Hematopoietic multipotent progenitor cell treated with erythropoietin and hydrocortisone succinate and interleukin-3 and kit ligand, for 15 days (in vitro differentiated cells): ENCODE data around the gene FBXL19.
A peak's percentile ranks its signal among the peaks of the same experiment; 100 is the strongest.

Source experiments
- DNase-seq: peaks from one replicate; pipeline ENCODE4 v3.0.0-alpha.2; 2015; ENCODE audit warnings: low spot score

Gene FBXL19

DNA sequence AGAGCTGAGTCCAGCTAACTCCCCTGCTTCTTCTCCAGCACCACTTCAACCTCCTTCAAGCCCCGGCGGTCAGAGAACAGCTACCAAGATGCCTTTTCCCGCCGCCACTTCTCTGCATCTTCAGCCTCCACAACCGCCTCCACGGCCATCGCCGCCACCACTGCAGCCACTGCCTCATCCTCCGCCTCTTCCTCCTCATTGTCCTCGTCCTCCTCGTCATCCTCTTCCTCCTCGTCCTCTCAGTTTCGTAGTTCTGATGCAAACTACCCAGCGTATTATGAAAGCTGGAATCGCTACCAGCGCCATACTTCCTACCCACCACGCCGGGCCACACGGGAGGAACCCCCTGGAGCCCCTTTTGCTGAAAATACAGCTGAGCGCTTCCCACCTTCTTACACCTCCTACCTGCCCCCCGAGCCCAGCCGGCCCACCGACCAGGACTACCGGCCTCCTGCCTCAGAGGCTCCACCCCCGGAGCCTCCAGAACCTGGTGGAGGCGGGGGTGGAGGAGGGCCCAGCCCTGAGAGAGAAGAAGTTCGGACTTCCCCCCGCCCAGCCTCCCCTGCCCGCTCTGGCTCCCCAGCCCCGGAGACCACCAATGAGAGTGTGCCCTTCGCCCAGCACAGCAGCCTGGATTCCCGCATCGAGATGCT, 41.3 kb downstream of the FBXL19 start:
- DNase-seq = no peak

DNA sequence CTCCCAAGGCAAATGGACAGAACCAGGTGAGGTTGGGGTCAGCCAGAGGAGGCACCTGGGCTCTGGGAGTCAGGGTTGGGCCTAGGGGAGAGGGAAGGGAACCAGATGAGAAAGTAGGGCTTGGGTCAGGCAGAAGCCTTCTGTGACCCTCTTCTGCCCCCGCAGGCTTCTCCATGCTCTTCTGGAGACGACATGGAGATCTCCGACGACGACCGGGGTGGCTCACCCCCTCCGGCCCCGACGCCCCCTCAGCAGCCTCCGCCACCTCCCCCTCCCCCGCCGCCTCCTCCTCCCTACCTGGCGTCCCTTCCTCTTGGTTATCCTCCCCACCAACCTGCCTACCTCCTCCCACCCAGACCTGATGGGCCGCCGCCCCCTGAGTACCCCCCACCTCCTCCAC, 42.1 kb downstream of the FBXL19 start:
- DNase-seq = no peak

DNA sequence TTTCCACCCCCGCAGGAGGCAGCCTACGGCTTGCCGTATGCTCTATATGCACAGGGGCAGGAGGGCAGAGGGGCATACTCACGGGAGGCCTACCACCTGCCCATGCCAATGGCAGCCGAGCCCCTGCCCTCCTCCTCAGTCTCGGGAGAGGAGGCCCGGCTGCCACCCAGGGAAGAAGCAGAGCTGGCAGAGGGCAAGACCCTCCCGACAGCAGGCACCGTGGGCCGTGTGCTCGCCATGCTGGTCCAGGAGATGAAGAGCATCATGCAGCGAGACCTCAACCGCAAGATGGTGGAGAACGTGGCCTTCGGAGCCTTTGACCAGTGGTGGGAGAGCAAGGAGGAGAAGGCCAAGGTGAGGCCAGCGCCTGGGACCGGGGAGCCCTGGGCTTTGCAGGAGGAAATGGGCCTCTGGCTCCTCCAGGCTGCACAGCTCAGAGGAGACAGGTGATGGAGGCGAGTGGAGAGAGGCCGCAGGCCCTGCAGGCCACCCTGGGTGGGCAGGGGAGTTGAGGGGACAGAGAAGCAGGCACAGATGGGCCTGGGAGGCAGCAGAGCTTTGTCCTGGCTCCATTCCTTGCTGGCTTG, 42.8 kb downstream of the FBXL19 start:
- DNase-seq = no peak

DNA sequence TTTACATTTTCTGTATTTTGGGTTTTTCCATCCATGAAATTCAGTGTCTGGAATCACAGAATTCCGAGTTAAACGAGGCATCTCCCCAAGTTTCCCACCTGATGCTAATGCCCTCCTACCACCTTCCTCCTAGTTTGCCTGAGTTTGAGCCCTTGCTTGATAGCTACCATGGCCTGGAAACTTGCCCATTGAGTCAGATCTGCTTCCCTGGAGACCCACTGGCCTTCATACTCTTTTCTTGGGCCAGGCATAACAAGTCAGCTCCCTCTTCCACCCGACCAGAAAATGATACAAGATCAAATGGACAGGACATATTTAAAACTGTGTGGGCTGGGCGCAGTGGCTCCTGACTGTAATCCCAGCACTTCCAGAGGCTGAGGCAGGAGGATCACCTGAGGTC, 44.4 kb downstream of the FBXL19 start:
- no peak for DNase-seq

DNA sequence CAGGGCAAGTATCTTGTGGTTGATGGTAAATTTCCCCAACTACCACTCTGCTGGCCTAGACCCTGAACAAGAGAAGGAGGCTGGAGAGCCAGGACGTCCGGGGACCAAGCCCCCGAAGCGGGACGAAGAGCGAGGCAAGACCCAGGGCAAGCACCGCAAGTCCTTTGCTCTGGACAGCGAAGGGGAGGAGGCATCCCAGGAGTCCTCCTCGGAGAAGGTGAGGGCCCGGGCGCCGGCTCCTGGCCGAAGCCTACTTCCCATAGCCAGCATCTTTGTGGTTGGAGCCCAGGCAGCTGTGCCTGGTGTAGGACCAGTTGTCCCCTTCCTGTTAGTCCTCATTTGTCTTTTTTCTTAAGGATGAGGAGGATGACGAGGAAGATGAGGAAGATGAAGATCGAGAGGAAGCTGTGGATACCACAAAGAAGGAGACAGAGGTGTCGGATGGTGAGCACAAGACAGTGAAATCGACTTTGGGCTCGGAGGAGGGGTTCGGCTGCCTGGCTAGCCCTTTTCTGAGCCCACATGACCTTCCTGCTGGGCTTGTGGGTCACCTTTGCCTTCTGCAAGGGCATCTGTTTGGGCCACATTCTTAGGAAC, 46.0 kb downstream of the FBXL19 start:
- DNase-seq = no peak

DNA sequence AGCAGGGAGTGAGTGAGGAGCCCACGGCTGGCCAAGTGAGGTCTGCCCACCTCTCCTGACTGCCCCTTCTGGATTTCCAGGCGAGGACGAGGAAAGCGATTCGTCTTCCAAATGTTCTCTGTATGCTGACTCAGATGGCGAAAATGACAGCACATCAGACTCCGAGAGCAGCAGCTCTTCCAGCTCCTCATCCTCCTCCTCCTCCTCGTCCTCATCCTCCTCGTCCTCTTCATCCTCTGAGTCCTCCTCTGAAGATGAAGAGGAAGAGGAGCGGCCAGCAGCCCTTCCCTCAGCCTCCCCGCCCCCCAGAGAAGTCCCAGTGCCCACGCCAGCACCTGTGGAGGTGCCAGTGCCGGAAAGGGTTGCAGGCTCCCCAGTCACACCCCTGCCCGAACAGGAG, 47.9 kb downstream of the FBXL19 start:
- DNase-seq = no peak

DNA sequence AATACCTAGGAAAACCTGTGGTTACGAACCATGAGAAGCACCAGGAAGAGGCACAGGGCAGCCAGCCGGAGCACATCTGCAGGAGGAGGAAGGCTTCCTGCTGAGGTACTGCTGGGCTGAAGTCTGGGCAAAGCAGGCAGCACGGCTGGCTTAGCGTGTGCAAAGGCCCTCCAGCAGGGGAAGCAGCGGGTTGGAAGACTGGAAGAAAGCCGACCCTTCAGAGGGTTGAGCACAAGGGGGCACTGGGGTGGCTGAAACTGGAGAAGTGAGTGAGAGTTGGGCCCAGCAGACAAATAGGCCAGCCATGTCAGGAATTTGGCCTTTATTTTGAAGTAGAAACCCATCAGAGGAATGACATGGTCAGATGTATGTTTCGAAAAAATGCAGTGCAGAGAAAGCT, 49.5 kb downstream of the FBXL19 start:
- no peak for DNase-seq

DNA sequence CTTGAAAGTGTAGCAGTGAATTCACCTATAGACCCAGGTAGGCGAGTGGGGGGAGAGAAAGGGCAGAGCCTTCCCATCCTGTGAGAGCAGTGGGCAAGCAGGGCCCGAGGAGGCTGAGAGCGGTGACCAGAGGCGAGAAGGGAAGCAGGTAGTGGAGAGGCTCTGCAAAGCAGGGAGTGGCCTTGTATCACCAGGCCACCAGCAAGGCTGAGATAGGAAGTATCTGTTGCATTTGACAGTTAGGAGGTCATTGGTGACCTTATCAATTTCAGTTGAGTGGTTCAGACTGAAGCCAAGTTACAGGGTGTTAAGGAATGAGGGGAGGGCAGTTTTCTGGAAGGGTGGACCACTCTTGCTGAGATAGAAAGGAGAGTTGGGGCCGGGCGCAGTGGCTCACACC, 51.0 kb downstream of the FBXL19 start:
- peak; percentile 45 for DNase-seq

DNA sequence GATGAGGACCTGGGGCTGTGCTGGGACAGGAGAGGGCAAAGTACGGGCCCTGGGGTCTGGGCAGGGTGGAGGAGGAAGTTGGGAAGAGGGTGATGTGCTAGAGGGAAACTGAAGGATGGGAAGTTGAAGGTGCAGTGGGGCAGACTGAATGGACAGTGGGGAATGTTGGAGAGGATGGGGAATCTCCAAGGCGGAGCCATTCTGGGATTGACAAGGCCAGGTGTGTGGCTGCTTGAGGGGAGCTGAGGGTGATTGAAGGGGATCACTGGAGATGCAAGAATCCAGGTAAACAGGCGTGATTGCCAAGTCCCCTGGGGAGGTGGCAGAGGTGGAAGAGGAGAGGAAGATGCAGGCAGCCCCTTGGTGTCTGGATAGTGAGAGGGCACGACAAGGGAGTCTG, 53.1 kb downstream of the FBXL19 start:
- no peak for DNase-seq

DNA sequence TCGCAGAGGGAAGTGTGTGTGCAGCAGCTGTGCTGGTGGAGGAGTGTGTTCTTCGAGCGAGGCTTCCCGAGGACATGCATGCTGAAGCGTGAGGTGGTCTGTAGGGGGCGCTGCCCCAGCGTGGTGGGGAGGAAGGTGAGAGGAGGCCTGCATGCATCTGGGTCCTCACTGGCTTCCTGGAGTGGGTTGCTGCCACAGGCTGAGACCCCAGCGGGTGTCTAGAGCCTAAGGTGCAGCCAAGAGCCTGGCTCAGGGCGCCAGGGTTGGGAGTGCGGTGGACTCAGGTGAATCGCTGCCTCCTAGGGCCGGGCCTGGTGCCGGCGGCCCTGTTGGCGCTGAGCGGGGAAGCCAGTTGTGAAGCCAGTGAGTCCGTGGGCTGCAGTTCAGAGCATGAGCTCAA, 54.1 kb downstream of the FBXL19 start:
- no peak for DNase-seq

DNA sequence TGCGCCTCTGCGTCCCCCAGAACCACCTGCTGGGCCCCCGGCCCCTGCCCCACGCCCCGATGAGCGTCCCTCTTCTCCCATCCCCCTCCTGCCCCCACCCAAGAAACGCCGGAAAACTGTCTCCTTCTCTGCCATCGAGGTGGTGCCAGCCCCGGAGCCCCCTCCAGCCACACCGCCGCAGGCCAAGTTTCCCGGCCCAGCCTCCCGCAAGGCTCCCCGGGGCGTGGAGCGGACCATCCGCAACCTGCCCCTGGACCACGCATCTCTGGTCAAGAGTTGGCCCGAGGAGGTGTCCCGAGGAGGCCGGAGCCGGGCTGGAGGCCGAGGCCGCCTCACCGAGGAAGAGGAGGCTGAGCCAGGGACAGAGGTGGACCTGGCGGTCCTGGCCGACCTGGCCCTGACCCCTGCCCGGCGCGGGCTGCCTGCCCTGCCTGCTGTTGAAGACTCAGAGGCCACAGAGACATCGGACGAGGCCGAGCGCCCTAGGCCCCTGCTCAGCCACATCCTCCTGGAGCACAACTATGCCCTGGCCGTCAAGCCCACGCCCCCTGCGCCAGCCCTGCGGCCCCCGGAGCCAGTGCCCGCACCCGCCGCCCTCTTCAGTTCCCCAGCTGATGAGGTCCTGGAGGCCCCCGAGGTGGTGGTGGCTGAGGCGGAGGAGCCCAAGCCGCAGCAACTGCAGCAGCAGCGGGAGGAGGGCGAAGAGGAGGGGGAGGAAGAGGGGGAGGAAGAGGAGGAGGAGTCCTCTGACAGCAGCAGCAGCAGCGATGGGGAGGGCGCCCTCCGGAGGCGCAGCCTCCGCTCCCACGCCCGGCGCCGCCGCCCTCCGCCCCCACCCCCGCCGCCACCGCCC, 56.0 kb downstream of the FBXL19 start:
- DNase-seq = no peak

DNA sequence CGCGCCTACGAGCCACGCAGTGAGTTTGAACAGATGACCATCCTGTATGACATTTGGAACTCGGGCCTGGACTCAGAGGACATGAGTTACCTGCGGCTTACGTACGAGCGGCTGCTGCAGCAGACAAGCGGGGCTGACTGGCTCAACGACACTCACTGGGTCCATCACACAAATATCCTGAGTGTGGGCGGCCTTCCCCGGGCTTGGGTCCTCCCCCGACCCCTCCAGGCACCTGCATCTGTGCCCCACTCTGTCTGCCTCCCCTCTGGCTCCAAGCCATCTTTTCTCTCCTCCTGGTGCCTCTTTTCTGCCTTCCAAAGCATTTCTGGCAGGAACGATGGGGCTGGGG, 56.6 kb downstream of the FBXL19 start:
- DNase-seq = no peak

DNA sequence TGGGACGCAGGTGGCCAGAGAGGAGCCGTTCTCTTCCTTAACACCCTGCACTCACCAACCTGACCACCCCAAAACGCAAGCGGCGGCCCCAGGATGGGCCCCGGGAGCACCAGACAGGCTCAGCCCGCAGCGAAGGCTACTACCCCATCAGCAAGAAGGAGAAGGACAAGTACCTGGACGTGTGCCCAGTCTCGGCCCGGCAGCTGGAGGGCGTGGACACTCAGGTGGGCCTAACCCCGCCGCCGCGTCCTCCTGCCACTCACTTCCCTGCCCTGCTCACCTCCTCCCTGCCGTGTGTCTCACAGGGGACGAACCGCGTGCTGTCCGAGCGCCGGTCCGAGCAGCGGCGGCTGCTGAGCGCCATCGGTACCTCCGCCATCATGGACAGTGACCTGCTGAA, 57.1 kb downstream of the FBXL19 start:
- no peak for DNase-seq

DNA sequence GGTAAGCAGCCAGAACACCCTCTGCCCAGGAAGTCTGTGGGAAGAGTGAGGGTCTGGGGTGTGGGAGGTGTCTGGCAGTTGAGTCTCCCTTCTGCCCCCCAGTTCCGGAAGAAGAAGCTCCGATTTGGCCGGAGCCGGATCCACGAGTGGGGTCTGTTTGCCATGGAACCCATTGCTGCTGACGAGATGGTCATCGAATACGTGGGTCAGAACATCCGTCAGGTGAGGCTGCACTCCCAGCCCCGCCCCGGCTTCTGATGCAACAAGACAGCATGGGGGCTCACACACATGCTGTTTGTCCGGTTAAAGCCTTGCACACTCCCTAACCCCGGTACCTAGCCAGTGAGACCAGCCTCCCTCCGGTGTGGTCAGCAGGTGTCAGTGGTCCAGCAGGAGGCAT, 57.6 kb downstream of the FBXL19 start:
- no peak for DNase-seq

DNA sequence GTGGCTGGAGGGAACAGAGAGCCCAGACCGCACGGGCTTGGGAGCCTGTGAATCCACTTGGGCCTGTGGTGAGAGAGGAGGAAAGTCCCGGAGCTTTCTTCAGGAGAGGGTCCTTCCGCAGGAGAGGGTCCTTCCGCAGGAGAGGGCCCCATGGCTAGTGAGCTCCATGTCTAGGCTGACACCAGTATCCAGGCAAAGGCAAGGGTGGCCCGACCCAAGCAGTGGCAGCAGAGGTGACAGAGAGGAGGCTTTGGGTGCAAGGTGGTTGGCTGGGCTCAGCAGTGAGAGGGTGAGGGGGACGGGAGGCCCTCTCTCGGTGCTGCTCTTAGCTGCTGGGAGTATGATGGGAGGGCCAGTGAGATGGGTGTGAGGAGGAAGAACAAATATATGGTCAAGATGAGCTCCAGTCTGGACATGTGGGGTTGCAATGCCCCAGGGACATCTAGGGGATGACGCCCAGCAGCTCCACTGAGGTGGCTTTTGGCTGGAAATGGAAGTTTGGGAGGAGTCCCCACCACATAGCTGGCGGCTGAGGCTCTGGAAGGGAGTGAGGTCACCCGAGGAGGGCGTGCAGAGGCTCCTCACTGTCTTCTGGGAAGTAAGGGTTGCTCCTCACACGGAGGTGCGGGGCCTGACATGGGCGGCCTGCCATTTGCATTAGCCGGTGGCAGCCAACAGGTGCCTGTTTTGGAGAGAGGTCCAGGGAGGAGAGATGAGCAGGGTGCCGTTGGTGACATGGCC, 59.3 kb downstream of the FBXL19 start:
- no peak for DNase-seq

DNA sequence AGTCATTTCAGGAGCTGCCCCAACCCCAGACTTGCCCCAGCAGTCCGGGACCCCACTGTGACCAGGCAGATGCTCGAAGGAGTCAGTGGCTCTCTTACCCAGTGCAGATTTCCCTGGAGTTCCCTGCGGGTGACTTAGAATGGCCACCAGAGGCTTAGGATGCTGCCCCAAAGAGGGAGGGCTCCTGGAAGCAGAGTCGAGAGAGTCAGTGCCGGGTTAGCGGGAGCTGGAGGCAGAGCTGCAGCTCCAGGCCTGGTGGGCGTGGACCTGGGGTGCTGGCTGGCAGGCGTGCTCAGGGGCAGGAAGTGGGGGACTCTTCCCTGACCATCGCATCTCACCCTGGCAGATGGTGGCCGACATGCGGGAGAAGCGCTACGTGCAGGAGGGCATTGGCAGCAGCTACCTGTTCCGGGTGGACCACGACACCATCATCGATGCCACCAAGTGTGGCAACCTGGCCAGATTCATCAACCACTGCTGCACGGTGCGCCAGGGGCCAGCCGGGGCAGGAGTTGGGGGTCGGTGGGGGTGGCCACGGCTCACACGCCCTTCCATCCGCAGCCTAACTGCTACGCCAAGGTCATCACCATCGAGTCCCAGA, 60.0 kb downstream of the FBXL19 start:
- no peak for DNase-seq

DNA sequence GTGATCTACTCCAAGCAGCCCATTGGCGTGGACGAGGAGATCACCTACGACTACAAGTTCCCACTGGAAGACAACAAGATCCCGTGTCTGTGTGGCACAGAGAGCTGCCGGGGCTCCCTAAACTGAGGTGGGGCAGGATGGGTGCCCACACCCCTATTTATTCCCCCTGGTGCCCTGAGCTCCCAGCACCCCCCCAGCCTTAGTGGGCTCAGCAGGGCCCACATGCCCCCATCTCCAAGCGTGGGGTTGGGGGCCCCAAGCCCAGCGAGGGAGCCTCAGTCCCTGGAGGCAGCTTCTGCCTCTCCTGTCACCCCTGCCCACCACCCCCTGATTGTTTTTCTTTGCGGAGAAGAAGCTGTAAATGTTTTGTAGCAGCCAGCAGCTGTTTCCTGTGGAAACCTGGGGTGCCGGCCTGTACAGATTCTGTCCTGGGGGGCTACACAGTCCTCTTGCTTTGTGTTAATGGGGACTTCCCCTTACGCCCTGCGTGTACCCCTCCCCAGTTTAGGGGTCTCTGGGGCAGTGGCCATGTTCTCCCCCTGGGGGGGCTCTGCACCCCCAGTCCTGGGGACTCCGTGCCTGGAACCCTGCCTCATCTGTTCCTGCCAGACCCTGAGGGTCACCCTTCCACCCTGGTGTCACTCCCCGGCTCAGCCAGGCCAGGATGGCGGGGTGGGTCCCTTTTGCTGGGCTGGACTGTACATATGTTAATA, 60.7 kb downstream of the FBXL19 start:
- DNase-seq = no peak

DNA sequence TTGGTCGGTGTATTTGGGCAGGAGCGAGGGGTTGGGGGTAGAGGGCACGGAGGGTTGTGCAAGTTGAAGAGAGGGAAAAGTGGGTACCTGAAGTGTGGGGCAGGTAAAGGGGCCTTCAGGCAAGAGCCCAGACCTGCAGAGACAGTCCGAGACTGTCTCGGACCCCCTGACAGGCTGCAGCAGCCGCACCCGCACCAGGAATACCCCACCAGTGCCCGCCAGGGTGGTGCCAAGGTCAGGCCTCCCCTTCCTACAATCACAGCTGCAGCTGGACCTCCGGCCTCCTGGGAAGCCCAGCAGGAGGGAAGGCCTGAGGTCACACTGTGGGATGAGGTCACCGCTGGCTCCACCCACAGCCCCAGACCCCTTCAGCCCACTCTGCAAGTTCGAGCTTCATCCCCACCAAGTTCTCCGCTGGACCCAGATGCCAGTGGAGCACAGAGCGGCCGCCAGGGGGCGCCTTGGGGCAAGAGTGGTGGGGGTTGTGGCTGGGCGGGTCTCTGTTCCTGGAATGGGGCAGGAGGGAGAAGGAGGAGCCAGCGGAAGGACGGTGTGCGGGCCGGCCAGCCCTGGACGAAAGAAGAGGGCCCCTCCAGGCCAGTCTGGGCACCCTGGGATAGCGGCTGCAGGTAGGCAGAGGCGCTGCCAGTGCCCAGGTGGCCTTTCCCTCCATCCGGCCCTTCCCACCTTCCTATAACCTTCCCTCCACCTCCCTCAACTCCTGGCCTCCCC, 61.5 kb downstream of the FBXL19 start, which contains the start of gene HSD3B7:
TSS of gene HSD3B7 (plus strand) at position 539 of the 732 bp plus-strand sequence. CDS start 452 bp downstream, outside the sequence.
- DNase-seq = peak; percentile 86

DNA sequence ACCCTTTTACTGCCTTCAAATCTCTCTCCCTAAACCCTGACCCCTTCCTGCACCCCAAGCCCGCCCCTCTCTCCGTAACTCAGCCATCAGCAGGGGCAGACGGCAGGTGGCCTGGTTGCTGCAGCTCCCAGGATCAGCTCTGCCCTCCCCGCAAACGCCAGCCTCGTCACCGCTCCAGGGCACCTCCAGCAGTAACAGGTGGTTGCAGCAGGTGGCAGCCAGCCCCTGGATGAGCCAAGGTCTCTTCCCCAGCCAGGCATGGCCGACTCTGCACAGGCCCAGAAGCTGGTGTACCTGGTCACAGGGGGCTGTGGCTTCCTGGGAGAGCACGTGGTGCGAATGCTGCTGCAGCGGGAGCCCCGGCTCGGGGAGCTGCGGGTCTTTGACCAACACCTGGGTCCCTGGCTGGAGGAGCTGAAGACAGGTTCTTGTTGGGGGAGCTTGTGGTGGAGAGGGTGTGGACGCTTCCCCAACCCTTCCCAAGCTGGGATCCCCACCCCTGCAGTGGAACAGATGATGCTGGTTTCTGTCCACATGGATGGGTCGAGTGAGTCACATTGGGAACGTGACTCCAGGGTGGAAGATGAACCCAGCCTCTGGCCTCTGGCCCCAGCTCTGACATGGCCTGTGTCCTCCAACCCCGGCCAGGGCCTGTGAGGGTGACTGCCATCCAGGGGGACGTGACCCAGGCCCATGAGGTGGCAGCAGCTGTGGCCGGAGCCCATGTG, 62.2 kb downstream of the FBXL19 start:
- DNase-seq = no peak
